AG10803 (cell line): ENCODE data around the gene VPS37B.
A peak's percentile ranks its signal among the peaks of the same experiment; 100 is the strongest.
"Not testable (repeated sequence)": the region's sequence is repeated elsewhere in the genome, so short reads cannot be mapped to it uniquely, and the experiment has no call there.

ENCODE experiments used
- DNase-seq: peaks from one replicate; pipeline ENCODE4 v3.0.0; 2010; ENCODE audit warnings: low read depth
- H3K4me3 ChIP-seq: 2 replicates; pipeline ENCODE4 v1.5.1; 2011; ENCODE audit warnings: mild to moderate bottlenecking, low read length, control low read depth
- TF ChIP-seq, protein P1 (sequence below): conservative IDR thresholded peaks from 2 replicates; pipeline ENCODE4 v1.5.1; 2011; ENCODE audit warnings: mild to moderate bottlenecking, low read length, control low read depth, inconsistent platforms

Gene VPS37B

DNA sequence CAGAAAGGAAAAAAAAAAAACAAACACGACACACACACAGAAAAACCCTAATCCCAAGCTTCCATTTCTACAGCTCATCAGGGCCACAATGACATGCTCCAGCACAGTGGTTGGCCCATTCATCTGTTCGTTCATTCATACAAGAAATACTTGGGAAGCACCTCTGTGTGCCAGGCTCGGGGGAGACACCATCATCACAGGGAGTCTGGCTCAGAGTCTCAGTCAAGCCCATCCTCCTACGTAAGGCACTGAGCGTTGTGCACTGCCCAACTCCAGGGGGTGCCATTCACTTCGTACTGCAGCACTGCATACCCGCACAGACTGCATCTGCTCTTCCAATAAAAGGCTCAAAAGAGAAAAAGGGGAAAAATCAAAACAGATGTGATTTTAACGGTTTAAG lies 15.3 kb downstream of the VPS37B start:
- H3K4me3 ChIP-seq: no peak overlapping the region
- TF ChIP-seq, protein P1, sequence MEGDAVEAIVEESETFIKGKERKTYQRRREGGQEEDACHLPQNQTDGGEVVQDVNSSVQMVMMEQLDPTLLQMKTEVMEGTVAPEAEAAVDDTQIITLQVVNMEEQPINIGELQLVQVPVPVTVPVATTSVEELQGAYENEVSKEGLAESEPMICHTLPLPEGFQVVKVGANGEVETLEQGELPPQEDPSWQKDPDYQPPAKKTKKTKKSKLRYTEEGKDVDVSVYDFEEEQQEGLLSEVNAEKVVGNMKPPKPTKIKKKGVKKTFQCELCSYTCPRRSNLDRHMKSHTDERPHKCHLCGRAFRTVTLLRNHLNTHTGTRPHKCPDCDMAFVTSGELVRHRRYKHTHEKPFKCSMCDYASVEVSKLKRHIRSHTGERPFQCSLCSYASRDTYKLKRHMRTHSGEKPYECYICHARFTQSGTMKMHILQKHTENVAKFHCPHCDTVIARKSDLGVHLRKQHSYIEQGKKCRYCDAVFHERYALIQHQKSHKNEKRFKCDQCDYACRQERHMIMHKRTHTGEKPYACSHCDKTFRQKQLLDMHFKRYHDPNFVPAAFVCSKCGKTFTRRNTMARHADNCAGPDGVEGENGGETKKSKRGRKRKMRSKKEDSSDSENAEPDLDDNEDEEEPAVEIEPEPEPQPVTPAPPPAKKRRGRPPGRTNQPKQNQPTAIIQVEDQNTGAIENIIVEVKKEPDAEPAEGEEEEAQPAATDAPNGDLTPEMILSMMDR: peak; percentile 54
- DNase-seq: peak; percentile 54

DNA sequence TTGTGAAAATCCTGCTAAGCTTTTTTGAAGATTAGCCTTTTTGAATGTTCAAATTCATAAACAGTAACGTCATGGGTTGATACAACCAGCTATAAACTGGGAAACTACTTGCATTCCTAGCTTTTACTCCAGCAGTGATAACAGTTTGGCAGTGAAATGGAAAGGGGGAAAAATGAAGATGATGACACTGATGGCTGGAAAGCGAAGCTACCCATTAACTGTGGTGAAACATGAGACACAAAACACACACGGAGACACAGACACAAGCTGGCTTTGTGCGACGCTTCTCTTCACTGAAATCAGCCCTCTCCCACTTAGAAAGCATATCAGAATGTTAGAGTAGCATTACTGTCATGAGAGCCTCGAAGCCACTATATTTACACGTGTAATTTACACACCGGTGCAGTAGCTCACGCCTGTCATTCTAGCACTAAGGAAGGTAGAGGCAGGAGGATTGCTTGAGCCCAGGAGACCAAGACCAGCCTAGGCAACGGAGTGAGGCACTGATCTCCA lies 15.7 kb downstream of the VPS37B start:
- H3K4me3 ChIP-seq: no peak overlapping the region
- TF ChIP-seq, protein P1: no peak
- DNase-seq: no peak

DNA sequence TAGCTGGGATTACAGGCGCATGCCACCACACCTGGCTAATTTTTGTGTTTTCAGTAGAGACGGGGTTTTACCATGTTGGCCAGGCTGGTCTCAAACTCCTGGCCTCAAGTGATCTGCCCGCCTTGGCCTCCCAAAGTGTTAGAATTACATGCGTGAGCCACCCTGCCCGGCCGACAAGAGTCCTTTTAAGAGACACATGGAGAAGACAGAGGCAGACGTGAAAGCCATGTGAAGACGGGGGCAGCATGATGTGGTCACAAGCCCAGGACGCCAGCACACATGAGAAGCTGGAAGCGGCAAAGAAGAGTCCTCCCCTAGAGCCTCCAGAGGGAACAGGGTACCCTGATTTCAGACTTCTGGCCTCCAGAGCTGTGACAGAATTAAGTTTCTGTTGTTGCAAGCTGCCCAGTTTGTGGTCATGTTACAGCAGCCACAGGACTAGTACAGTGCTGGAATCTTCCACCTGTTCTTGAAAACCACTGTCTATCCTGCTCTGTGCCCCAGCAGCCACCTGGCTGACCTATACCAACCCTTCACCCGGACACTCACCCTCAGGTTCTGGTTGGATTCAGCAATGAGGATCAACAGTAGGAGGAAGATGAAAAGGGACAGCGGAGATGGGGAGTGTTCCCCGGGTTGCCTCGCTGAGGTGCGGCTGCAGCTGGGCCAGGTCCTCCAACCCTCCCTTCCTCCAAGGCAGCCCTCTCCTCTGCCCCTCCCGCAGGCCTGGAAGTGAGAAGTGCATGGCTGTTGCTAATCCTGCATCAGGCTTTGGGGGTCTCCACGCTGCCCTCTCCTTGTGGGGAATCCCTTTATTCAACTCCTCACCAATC lies 16.9 kb downstream of the VPS37B start:
- TF ChIP-seq, protein P1: no peak
- DNase-seq: no peak
- H3K4me3 ChIP-seq: no peak overlapping the region

DNA sequence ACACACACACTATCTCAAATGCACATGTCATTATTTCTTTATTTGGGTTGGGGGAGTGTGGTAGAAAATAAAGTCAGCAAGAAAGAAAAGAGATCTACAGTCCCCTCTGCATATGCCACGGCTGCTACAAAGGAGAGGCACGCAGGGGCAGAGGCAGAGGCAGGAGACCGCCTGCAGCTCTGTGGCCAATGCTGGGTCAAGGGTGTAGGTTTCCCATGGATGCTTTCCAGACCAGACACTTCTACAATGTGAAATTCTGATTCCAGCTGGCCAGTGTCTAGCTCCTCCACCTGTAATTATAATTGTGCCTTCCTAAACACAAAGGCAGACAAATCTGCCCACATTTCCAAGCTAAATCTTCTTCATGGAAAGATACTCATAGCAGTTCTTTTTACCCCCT lies 19.2 kb downstream of the VPS37B start:
- no peak overlapping the region for H3K4me3 ChIP-seq
- DNase-seq: no peak
- TF ChIP-seq, protein P1: no peak

DNA sequence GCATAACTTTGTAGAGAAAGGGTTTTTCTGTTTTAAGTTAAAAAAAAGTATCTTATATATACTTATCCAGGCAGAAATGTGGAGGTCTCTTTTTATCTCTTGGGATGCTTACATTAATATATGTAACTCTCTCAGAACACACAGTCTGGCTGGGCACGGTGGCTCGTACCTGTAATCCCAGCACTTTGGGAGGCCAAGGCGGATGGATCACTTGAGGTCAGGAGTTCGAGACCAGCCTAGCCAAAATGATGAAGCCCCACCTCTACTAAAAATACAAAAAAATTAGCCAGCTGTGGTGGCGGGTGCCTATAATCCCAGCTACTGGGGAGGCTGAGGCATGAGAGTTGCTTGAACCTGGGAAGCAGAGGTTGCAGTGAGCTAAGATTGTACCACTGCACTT lies 19.6 kb downstream of the VPS37B start:
- not testable (repeated sequence) for DNase-seq, H3K4me3 ChIP-seq

DNA sequence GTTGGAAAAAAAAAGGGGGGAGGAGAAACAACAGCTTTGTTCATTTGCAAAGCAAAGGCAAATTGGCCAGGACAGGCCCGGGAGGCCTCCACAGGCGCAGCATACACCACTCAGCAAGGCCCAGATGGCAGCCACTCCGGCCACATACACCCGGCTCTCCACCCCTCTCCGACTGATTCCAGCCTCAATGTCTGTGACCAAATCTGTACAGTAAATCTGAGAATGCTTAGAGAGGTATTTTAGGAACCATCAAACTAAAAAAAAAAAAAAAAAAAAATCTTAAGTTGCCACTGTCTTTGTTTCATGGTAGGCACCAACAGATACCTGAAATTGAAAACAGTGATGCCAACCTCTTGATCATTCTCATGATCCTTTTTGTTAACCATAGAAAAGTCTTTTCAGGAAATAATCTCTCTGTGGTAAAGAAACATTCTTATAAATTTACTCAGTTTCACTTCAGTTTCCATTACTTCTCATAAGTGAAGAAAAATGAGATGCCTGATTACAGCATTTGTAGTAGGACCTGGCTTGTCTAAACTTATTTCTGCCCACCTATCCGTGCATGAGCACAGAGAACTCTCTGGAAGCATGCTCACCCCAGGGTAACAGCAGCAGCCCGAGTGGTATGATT lies 20.2 kb downstream of the VPS37B start:
- TF ChIP-seq, protein P1: no peak
- peak; percentile 43 for DNase-seq
- no peak overlapping the region for H3K4me3 ChIP-seq

DNA sequence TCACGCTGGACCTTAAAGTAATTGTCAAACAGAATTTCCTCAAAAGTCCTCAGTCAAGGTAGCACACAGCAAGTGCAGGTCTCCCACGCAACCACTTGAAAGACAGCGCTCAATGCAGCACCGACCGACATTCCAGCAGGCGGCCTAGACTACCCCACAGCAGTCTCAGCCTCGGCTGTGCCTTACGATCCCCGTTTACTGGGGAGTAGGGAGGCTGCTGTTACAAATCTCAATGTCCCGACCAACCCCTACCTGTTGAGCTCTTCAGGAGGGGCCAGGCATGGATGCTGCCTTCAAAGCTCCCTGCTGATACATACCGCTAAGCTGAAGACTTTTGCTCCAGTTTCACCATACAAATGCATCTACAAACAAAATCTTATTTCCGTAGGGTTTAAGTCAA lies 21.8 kb downstream of the VPS37B start:
- no peak overlapping the region for H3K4me3 ChIP-seq
- DNase-seq: no peak
- TF ChIP-seq, protein P1: no peak
